ENCODE results near the gene RHBDD3. TPM values are rescaled to one million over a fixed set of nuclear protein-coding genes. Genes with fewer than 3 reads are reported as not detected.
A peak's percentile ranks its signal among the peaks of the same experiment; 100 is the strongest.

RHBDD3 gene
- total and polyA plus RNA-seq, 9 of the 15 experiments (the other 6 are each of a cell fraction or from before 2014, with no cell fraction given), result 0.32 to 35.6 (median 14.0) TPM

DNA sequence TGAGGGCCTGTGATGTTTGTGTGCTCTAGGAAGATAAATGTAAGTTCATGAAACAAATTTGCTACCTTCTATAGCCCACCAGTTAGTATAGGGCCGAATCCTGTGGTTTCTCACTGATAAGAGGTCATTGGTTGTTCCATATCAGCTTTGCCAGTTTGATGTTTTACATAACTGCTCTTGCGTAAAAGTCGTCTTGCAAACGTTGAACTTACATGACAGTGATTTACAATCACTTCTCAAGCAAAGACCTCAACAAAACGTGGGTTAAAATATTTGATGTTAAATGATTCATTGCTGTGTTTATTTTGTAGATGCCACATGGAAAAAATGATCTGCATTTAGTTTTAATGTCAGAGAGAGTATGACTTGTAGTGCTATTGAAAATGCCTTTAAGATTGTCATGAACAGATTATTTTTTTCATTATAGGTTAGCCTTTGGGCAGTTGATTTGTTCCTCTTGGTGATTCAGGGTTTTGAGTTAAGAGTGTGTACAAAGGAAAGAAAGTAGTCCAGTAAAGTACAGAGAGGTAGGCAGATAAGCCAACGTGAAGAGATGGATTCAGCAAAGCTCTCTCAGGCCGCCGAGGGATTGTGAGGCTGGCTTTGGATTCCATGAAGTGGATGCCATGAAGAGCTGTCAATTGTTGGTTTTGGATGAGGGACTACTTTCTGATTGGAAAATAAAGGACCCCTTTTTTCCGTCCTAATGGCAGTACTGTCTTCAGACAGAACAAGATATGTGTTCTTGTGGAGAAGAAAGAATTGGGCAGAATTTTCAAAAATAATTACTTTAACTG lies 2.9 kb upstream of the RHBDD3 start (continued):
- TF ChIP-seq, protein P1, sequence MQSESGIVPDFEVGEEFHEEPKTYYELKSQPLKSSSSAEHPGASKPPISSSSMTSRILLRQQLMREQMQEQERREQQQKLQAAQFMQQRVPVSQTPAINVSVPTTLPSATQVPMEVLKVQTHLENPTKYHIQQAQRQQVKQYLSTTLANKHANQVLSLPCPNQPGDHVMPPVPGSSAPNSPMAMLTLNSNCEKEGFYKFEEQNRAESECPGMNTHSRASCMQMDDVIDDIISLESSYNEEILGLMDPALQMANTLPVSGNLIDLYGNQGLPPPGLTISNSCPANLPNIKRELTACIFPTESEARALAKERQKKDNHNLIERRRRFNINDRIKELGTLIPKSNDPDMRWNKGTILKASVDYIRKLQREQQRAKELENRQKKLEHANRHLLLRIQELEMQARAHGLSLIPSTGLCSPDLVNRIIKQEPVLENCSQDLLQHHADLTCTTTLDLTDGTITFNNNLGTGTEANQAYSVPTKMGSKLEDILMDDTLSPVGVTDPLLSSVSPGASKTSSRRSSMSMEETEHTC (IDR thresholded peaks at IDR 0.05), result no peak
- TF ChIP-seq TAL1 (IDR thresholded peaks at IDR 0.05) (peak; percentile 62), NCOA2 (IDR thresholded peaks at IDR 0.05; ENCODE audit: partially characterized antibody in 2 of 2) (no peak), ZKSCAN3 (CRISPR knock-in tag; IDR thresholded peaks at IDR 0.05) (no peak), HDAC2 (IDR thresholded peaks at IDR 0.05) (peak; percentile 95), FOXM1 (IDR thresholded peaks at IDR 0.05; ENCODE audit: low read depth) (peak; percentile 15; the same call in 1 of the 2 replicates), FOXM1 (CRISPR knock-in tag; IDR thresholded peaks at IDR 0.05; ENCODE audit: low read depth) (no peak), PHTF2 (CRISPR knock-in tag; IDR thresholded peaks at IDR 0.05) (no peak), ZNF324 (CRISPR knock-in tag; IDR thresholded peaks at IDR 0.05) (no peak), CEBPB (tag; IDR thresholded peaks at IDR 0.05) (peak; percentile 94), CBFA2T2 (conservative IDR thresholded peaks at IDR 0.05) (peak; percentile 68), HMG20A (CRISPR knock-in tag; conservative IDR thresholded peaks at IDR 0.05) (no peak), C11orf30 (IDR thresholded peaks at IDR 0.05; ENCODE audit: low read depth) (no peak), STAT5A (IDR thresholded peaks at IDR 0.05; ENCODE audit: borderline replicate concordance, low read length) (peak; percentile 51; the same call in 1 of the 2 replicates), PURB (CRISPR knock-in tag; IDR thresholded peaks at IDR 0.05; ENCODE audit: low read depth) (no peak), POLR2AphosphoS2 (IDR thresholded peaks at IDR 0.05; ENCODE audit: low read length) (0 out of 2 replicates have a peak, but pooled peaks have one; percentile 37), LCOR (CRISPR knock-in tag; IDR thresholded peaks at IDR 0.05) (peak; percentile 61; the same call in 1 of the 2 replicates), PML (IDR thresholded peaks at IDR 0.05; ENCODE audit: low read length) (0 out of 2 replicates have a peak, but pooled peaks have one; percentile 24), ETS2 (tag; IDR thresholded peaks at IDR 0.05; ENCODE audit: borderline replicate concordance, poor library complexity, severe bottlenecking) (no peak)
- TF ChIP-seq, protein P2, sequence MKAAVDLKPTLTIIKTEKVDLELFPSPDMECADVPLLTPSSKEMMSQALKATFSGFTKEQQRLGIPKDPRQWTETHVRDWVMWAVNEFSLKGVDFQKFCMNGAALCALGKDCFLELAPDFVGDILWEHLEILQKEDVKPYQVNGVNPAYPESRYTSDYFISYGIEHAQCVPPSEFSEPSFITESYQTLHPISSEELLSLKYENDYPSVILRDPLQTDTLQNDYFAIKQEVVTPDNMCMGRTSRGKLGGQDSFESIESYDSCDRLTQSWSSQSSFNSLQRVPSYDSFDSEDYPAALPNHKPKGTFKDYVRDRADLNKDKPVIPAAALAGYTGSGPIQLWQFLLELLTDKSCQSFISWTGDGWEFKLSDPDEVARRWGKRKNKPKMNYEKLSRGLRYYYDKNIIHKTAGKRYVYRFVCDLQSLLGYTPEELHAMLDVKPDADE (conservative IDR thresholded peaks at IDR 0.05; ENCODE audit: control insufficient read depth, low read depth, low read length), result no peak
- TF ChIP-seq, protein P3, sequence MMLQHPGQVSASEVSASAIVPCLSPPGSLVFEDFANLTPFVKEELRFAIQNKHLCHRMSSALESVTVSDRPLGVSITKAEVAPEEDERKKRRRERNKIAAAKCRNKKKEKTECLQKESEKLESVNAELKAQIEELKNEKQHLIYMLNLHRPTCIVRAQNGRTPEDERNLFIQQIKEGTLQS (IDR thresholded peaks at IDR 0.05), result peak; percentile 19; the same call in 1 of the 2 replicates
- TF ChIP-seq, protein P3 (CRISPR knock-in tag; conservative IDR thresholded peaks at IDR 0.05), result no peak
- TF ChIP-seq, protein P4, sequence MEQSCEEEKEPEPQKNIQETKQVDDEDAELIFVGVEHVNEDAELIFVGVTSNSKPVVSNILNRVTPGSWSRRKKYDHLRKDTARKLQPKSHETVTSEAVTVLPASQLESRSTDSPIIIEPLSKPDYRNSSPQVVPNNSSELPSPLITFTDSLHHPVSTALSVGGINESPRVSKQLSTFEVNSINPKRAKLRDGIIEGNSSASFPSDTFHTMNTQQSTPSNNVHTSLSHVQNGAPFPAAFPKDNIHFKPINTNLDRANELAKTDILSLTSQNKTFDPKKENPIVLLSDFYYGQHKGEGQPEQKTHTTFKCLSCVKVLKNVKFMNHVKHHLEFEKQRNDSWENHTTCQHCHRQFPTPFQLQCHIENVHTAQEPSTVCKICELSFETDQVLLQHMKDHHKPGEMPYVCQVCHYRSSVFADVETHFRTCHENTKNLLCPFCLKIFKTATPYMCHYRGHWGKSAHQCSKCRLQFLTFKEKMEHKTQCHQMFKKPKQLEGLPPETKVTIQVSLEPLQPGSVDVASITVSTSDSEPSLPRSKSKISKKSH (CRISPR knock-in tag; IDR thresholded peaks at IDR 0.05), result no peak
- TF ChIP-seq, protein P5, sequence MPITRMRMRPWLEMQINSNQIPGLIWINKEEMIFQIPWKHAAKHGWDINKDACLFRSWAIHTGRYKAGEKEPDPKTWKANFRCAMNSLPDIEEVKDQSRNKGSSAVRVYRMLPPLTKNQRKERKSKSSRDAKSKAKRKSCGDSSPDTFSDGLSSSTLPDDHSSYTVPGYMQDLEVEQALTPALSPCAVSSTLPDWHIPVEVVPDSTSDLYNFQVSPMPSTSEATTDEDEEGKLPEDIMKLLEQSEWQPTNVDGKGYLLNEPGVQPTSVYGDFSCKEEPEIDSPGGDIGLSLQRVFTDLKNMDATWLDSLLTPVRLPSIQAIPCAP (CRISPR knock-in tag; IDR thresholded peaks at IDR 0.05; ENCODE audit: borderline replicate concordance), result no peak

Data from K562 (cell line).